ENCODE results near the gene ZNF451.

ZNF451 gene

DNA sequence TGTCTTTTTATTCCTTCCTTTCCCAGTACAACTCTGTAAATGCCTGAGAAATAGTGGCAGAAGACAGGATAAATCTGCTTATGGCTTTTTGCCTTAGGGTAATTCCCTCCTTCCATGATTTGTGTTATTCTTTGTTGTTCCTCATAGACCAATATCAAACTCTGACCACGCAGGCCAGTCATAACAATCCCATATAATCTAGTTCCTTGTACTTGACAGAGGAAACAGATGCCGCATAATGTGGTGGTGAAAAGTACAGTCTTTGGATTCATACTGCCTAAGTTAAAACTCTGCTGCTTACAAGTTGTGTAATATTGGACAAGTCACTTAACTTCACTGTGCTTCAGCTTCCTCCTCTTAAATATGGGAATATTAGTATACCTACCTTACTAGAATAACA is 74.0 kb downstream of the ZNF451 start:
- DNase-seq, result no peak

- no peak for DNase-seq
These were observed 75.1 kb downstream of the ZNF451 start for GRCh38 chr6:57165080-57165479.

DNA sequence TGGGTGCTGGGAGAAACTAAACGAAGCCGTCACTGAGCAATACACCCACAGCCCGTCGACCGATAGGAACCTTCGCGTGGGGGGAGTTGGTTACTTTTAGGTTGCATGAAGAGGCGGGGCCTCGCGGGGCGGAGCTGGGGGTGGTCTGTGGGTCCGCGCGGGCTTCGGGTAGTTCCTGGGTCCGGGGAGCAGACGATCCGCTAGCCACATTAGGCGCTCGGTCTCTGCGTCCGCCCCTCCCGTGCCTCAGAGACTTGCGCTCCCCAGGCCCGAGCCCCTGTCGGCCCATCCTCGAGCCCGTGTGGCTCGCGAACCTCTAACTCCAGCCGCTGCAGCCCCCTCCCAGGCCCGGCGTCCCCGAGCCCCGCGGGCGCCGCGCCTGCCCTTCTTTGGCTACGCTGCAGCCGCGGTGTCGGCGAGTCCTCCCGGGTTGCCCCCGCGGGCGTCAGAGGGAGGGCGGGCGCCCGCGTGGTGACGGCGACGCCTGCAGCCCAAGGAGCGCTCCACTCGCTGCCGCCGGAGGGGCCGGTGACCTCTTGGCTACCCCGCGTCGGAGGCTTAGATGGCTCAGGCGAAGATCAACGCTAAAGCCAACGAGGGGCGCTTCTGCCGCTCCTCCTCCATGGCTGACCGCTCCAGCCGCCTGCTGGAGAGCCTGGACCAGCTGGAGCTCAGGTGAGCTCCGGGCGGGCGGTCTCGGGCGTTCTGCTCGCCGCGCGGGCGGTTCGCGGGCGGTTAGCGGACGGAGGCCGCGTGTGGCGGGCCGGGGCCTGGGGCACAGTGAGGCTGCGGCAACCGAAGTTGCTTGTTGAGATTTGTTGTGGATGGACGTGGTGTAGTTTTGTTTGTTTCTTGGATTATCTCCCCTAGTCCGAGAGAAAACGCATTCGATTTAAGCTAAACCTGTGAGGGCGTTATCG is 82.4 kb downstream of the ZNF451 start, which contains the start of gene BAG2:
TSS of gene BAG2 (plus strand) at position 191 of the 920 bp plus-strand sequence. CDS start at position 563, 372 bp downstream.
- DNase-seq, result peak; percentile 42

- DNase-seq, result no peak
These were observed 83.3 kb downstream of the ZNF451 start for GRCh38 chr6:57173056-57173885.

DNA sequence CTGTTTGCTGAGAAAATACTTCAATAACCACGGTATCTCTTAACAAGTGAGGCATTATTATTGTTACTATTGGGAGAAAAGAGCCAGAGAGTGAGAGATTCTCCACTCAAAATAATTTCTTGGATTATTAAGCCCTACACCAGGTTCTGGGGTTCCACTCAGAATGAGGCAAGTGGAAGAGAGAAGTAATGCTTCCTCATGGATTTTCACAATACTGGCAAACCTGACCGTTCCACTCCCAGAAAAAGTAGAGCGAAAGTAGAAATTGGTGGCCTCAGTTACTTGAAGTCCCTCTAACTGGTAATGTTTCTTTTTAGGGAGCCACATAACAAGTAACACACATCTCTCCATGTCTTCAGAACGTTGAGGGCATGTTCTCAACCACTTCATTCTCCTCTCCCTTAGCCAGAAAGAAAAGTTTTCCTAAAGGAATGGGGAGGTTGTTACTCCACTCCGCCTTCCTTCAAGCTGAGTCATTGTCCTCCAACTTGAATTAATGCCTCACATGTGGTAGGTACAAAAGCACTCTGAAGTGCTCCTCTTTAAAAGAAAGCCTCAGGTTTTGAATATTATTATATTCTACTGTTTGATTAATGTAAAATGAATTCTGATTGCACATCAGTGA is 84.0 kb downstream of the ZNF451 start:
- DNase-seq, result no peak

DNA sequence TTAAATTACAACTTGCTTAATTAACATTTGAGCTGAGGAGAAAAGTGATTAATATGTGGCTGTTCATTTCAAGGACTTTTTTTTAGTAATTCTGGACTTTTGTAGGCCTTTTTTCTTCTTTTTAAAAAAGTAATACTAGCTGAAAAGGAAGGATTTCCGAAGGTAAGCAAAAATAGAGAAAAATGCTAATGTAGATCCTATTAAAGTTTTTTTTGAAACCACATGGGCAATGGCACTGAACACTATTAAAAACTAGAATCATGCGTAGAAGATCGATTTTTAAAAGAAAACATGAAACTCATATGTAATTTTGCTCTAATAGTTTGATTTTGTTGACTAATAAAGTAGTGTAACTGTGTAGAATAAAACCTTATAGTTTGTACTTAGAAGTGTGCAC is 84.5 kb downstream of the ZNF451 start:
- no peak for DNase-seq

DNA sequence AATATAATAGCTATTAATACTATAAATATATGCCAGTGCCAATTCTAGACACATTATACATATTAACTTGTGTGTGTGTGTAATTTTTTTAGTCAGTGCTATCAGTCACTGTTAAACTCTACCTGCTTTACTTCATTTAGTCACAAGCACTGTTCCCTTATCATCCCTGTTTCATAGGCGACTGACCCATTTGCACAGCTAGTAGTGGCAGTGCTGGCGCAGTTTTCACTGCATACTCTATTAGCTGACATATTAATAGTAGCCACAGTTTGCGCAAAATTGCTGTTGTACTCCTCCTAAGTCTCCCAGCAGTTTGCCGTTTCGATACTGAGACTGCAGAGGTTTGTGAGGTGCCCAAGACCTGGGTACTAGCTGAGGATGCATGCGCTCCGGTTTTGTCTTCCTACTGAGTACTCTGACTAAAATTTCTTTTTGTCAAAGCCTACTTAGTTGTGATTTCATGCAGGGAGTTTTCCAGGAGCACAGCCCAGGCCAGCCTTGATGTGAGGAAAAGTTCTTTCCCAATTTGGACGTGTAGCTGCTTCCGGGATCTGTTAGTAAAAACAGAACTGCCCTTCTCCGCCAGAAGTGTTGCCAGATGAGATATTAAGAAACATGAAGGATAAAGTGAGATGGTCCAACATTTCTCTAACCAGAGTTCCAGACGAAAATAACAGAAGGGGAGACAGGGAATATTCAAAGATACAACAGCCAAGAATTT is 87.7 kb downstream of the ZNF451 start:
- no peak for DNase-seq

GRCh38 chr6:57180596-57180995 is 90.6 kb downstream of the ZNF451 start:
- DNase-seq, result no peak

DNA sequence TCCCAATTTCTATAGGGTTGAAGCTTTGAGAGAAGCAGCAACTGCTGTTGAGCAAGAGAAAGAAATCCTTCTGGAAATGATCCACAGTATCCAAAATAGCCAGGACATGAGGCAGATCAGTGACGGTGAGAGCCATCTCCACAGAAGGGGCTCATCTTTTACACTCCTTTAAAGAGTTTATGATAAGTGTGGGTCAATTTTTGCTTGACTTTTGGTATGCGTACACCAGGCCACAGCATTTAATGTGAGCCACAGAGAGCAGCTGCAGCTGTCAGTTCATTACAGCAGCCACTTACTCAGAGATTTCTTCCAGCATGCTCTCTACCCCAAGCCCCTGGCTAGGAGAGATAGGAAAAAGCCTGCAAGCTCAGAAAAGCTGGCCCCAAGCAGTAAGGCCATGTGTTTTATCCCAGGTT is 92.0 kb downstream of the ZNF451 start:
- DNase-seq, result no peak

GRCh38 chr6:57183336-57183735 is 93.3 kb downstream of the ZNF451 start:
- DNase-seq, result no peak

DNA sequence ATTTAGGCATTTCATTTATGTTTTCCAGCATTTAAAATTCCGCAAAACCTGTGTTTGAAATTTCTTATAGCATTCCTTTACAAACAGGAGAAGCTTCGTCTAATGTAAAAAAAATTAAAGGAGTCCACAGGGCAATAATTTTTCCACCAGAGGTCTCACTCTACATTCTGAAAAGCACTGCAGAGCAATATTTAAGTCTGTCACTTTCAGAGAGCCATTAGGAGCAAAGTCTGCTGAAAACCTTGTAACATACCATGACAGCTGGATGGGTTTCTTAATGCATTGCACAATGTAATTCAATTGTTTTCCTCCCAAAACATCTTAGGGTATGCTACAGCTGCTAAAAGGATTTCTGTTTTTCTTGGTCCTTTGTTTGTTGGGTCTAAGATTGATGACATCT is 100.2 kb downstream of the ZNF451 start:
- DNase-seq, result no peak

GRCh38 chr6:57193177-57193576 is 103.2 kb downstream of the ZNF451 start:
- no peak for DNase-seq

DNA sequence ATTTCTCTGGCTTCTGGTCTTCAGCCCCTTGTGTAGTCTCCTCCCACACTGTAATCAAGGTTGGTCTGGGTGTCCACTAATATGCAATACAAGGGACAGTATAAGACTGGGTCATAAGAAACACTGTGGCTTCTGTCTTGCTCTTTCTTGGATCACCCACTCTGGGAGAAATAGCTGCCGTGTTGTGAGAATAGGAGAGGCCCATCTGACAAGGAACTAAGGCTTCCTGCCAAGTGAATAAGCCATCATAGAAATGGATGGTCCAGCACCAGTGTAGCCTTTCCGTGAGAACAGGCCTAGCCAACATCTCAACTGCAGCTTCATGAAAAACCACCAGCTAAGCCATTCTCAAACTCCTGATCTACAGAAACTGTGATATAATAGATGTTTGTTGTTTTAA is 105.5 kb downstream of the ZNF451 start:
- DNase-seq, result no peak

GRCh38 chr6:57198926-57199636 is 109.1 kb downstream of the ZNF451 start:
- DNase-seq, result no peak

GRCh38 chr6:57201718-57202117 is 111.7 kb downstream of the ZNF451 start:
- no peak for DNase-seq

DNA sequence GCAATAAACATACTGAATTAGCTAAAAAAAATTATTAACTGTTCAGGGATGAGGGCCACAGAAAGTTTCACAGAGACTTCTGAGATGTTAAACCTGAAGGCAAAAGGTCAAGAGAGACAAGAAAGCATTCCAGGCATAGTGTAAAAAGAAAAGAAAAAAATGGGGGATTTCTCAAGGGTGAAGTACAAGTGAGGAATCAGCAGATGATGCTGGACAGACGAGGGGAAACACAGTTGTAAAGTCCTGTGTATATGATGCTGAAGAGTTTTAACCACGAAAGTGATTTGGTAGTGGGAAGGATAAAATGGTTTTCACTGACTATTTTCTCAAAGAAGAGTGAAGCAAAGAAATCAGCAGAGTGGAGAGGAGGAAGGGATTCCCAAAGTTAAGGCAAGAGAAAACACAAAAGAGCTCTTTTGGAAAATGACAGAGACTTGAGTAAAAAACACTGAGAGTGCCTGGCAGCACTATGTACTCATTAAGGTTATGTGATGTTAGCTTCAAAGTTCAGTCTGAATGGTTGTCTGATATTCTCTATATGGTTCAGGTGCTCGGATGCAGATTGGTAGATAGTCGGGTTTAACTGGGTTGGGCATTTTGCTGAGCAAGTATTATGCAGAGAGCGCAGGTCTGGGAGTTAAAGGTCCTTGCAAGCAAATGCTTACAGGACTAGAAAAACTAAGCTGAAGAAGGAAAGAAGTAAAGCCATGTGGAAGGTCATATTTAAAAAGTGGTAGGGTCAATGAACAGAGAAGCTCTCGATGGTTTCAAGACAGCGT is 115.8 kb downstream of the ZNF451 start:
- no peak for DNase-seq

GRCh38 chr6:57207141-57207540 is 117.2 kb downstream of the ZNF451 start:
- no peak for DNase-seq

DNA sequence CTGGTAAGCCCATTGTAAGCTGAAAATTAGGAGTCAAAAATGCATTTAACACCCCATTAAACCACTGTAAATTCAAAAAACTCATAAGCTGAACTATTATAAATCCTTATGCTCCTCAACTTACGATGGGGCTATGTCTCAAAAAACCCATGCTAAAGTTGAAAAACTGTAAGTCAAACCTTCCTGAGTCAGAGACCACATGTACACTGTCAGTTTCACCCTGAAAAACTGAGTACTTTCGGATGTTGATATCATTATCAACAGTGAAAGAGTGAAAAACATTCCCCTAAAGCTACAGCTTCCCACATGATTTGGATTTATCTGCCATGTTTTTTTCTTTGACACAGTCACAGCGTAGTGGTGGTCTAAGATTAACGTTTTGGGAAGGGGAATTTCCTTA is 117.9 kb downstream of the ZNF451 start:
- DNase-seq, result no peak

DNA sequence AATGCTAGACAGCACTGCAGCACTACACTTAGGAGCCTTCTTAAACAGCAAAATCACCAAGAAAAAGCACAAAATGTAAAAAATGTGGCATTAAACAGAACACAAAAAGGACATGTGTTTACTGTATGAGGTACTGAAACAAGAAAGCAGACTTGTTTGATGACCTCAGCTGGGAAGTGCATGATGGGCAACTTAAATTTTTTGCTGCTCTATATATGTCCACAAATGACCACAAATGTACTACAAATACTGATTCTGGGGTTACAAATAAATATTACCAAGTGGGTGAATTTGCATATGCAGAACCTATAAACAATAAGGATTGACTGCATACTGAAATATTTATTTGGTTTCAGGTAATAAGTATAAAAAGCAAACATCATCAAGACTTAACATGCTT is 119.0 kb downstream of the ZNF451 start:
- DNase-seq, result no peak

DNA sequence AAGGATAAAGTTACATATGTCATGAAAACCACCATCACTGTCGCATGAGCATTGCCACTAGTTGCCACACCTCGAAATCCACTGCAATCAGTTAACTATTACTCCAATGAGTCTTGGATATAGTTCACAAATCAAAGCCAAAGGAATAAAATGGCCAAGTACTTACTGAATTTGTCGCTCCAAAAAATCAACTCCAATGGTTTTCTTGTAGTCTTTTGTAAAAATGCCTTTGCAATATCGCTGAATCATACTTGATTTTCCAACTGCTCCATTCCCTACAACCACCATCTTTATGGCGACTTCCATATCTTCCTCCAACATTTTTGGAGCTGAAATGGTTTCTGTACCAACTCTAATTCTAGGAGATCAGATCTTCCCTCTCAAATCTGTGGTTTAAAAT is 120.1 kb downstream of the ZNF451 start:
- DNase-seq, result no peak

DNA sequence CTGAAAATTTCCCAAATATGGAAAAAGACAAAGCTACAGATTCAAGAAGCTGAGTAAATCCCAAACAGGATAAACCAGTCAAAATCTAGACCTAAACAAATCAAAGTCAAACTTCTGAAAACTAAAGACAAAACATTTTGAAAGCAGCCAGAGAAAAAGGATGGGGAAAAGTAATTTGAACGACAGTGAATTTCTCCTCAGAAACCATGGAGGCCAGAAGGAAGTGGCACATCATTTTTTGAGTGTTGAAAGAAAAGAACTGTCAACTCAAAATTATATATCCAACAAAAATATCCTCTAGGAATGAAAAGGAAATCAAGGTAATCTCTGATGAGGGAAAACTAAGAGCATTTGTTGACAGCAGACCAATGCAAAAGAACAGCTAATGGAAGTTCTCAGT is 125.3 kb downstream of the ZNF451 start:
- DNase-seq, result no peak
